Tibial nerve (tissue), 4 donors: ENCODE measurements around the gene PCDHB7.
"Not testable (repeated sequence)": the region's sequence is repeated elsewhere in the genome, so short reads cannot be mapped to it uniquely, and the experiment has no call there.

ENCODE experiments used
- EP300 ChIP-seq, 2 donors: sonication (generic); formaldehyde crosslinking; IDR thresholded peaks; one replicate each; pipeline ENCODE4 v1.6.1; 2017; ENCODE audit warnings: antibody characterized with exemption in 2 of 2, mild to moderate bottlenecking in 1 of 2
- POLR2A ChIP-seq, 2 donors: fragments of 450-650 bp; IDR thresholded peaks; one replicate each; pipeline ENCODE4 v1.6.1; 2017; ENCODE audit warnings: antibody characterized with exemption in 2 of 2, mild to moderate bottlenecking in 2 of 2, moderate library complexity in 2 of 2
- TF ChIP-seq, protein P1 (sequence below), 5 experiments: fragments of 200-600 bp in 3 of 5; fragments of 450-650 bp in 2 of 5; sonication (generic) in 3 of 5; IDR thresholded peaks; one replicate each; pipeline ENCODE4 v1.5.1; 2016 to 2019; ENCODE audit warnings: antibody characterized with exemption in 5 of 5, mild to moderate bottlenecking in 3 of 5, moderate library complexity in 2 of 5

GRCh38 chr5:141137346-141137745 is 35.1 kb upstream of the PCDHB7 start:
- TF ChIP-seq, protein P1, sequence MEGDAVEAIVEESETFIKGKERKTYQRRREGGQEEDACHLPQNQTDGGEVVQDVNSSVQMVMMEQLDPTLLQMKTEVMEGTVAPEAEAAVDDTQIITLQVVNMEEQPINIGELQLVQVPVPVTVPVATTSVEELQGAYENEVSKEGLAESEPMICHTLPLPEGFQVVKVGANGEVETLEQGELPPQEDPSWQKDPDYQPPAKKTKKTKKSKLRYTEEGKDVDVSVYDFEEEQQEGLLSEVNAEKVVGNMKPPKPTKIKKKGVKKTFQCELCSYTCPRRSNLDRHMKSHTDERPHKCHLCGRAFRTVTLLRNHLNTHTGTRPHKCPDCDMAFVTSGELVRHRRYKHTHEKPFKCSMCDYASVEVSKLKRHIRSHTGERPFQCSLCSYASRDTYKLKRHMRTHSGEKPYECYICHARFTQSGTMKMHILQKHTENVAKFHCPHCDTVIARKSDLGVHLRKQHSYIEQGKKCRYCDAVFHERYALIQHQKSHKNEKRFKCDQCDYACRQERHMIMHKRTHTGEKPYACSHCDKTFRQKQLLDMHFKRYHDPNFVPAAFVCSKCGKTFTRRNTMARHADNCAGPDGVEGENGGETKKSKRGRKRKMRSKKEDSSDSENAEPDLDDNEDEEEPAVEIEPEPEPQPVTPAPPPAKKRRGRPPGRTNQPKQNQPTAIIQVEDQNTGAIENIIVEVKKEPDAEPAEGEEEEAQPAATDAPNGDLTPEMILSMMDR (IDR thresholded peaks at IDR 0.05): not testable (repeated sequence)
- not testable (repeated sequence) for TF ChIP-seq POLR2A, EP300 (IDR thresholded peaks at IDR 0.05)
